Stimulated activated CD8-positive, alpha-beta memory T cell treated with anti-CD3 and anti-CD28 coated beads, Interleukin-15, amount 100 ng/mL, for 4 hours (primary cell): ENCODE data around the gene PRICKLE2.

Experiments
- DNase-seq, 2 donors: peaks; one replicate each; pipeline ENCODE4 v3.0.0-alpha.2; 2020; ENCODE audit warnings: low read depth in 2 of 2

PRICKLE2 gene

GRCh38 chr3:64074895-64075679, 150.2 kb downstream of the PRICKLE2 start:
- no peak for DNase-seq

DNA sequence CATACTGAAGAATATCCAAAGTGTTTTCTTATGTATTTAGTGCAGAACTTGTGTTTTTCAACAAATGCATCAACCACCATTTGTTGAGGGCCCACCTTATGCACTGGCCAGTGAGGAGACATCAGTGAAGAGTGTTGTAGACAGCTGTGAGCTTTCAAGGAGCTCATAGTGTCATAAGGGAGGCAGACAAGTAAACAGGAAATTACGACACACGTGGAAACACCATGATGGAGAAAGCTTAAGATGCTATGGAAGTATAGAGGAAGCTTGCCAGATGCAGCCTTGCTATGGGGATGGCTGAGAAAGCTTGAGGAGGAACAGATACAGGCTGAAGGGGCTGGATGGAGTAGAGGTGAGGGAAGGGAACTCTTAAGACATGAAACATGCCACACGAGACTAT, 151.2 kb downstream of the PRICKLE2 start:
- no peak for DNase-seq

DNA sequence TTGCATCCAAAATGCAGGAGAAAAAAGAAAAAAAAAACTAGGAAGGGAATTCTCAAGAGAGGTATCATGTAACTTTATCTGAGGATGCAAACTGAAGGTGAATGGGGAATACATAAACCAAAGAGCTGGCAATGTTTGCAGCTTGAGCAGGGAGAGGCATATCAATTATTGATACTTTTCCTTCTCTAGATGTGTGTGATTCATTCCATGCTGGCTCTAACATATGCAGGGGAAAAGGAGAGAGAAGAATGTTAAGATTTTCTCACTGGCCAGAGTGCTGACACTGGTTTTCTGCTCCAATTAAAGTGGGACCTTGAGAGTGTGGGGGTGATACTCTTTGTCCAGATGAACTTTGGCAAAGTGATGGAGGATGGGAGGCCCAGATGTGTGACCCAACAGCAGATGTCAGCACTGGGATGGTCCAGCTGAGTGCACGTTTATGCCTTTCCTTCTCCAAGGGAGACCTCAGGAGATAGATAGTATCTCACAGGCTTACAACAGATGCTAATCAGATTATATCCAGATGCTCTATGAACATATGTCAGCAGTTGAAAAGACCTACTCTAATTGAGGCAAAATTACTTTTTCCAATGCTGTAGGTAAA, 152.0 kb downstream of the PRICKLE2 start:
- DNase-seq: no peak

GRCh38 chr3:64072126-64072525, 153.1 kb downstream of the PRICKLE2 start:
- DNase-seq: no peak

- DNase-seq: no peak
Measured at GRCh38 chr3:64070704-64071103, 154.6 kb downstream of the PRICKLE2 start.

GRCh38 chr3:64067506-64068346, 157.5 kb downstream of the PRICKLE2 start:
- DNase-seq: no peak

GRCh38 chr3:64064804-64065203, 160.5 kb downstream of the PRICKLE2 start:
- DNase-seq: no peak

GRCh38 chr3:64063983-64064438, 161.3 kb downstream of the PRICKLE2 start:
- no peak for DNase-seq

- DNase-seq: no peak
Measured at GRCh38 chr3:64063207-64063982, 161.9 kb downstream of the PRICKLE2 start.

DNA sequence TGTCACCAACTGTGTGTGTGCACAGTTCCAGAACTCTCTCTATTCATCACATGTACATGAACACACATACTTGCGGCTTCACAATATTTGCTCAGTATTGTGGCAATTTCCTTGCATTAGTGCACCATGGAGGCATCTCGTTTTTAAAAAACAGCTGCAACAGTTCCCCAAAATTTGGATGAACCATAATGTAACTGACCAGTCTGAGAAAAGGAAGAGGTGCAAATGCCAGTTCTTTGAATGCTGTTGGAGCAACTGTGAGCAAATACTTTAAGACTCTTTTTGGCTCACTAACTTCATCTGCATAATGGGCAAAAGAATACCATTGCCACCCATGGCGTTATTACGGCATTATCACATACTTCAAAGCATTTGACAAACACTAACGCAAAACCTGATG, 163.6 kb downstream of the PRICKLE2 start:
- DNase-seq: no peak

- no peak for DNase-seq
Measured at GRCh38 chr3:64059484-64060175, 165.6 kb downstream of the PRICKLE2 start.

DNA sequence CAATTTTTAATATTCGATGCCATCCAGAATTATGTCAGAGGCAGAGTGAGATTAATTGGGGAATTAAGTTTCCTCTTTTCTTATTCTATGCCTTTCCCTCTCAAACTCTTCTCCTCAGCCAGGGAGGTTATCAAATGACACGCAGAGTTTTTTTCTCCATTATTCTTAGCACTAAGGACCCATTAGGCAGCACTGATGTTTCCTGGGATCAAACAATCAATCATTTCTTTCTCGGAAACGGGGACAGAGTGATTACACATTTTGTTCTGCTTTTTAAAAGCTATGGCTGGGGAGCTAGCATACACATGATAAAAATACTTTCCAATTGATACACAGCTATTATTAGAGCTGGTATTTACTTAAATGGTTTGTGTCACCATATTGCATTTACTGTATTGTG, 166.7 kb downstream of the PRICKLE2 start:
- no peak for DNase-seq

- DNase-seq: no peak
Measured at GRCh38 chr3:64057231-64057630, 168.0 kb downstream of the PRICKLE2 start.

- DNase-seq: no peak
Measured at GRCh38 chr3:64056606-64057180, 168.6 kb downstream of the PRICKLE2 start.

DNA sequence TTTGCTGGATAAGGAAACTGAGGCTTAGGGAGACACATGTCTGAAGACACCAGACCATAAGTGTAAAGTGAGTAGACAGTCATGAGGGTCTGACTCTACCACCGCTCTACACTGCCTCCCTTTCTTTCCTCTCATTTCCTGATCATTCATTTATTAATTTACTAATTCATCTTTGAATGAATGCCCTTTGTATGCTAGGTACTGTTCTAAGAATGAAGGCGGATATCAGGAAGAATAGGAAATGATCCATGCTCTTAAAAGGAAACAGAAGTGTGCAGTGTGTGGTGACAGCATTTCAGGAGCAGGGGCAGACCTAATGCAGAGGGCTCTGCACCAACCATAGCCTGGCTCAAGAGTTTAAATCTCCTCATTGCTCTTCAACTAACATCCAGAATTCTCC, 170.2 kb downstream of the PRICKLE2 start:
- DNase-seq: no peak

DNA sequence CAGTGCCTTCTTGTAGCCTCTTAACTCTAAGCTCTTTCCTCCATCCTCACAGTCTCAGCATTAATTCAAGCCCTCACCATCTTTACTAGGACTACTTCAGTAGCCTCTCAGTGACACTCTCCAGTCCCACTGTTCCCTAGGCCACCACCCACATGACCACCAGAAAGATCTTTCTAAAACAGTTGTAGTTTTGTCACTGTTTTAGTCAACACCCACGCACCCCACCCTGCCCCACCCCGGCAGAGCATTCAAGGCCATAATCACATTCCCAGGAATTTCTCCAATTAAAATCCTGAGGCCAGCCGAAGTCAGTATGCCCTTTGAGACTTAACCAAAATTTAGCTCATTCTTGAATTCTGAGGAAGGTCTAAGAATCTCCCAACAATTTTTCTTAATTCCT, 170.8 kb downstream of the PRICKLE2 start:
- no peak for DNase-seq

- no peak for DNase-seq
Measured at GRCh38 chr3:64053581-64053980, 171.7 kb downstream of the PRICKLE2 start.

GRCh38 chr3:64053117-64053516, 172.1 kb downstream of the PRICKLE2 start:
- DNase-seq: no peak

- DNase-seq: no peak
Measured at GRCh38 chr3:64049832-64050231, 175.4 kb downstream of the PRICKLE2 start.

GRCh38 chr3:64049136-64049535, 176.1 kb downstream of the PRICKLE2 start:
- no peak for DNase-seq

- DNase-seq: no peak
Measured at GRCh38 chr3:64048631-64049061, 176.6 kb downstream of the PRICKLE2 start.
